ENCODE measurements around the gene KLHL17. TPM values are rescaled to one million over a fixed set of nuclear protein-coding genes. Genes with fewer than 3 reads are reported as not detected.

Gene KLHL17
- total RNA-seq, 1 experiment from 2014 or later: 66.9 TPM

DNA sequence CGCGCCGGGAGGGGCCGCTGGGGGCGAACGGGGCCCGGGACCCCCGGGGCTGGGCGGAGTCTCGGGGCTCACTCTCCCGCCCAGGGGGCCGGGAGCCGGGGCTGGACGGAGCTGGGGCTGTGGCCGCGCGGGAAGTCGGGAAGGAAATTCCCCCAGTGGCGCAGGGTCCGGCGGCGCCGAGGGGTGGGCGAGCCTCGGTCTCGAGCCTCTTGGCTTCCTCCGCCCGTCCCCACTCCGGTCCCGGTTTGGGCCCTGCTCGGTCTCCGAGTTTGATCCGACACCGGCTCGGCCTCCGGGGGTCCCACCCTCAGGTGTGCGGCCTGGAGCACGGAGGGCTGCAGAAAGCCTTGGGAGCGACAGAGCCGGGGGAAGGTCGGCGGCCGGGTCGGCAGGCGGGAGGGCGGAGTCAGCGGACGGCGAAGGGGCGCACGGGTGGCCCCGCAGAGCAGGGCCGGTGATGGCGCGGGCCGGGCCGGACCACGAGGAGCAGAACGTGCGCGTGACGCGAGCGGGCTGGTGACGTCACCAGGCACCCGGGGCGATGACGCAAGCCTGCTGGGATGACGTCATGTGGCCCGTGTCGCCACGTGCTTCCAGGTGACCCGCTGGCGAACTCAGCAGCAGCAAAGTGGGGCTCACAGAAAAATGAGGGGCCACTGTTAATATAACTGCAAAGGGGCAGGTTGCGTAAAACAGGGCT lies 40.1 kb downstream of the KLHL17 start (continued):
- TF ChIP-seq PRDM15 (CRISPR knock-in tag; IDR thresholded peaks at IDR 0.05): peak; percentile 59
- peak; percentile 88 for TF ChIP-seq GABPB1 (CRISPR knock-in tag; IDR thresholded peaks at IDR 0.05)
- peak; percentile 86; the same call in 1 of the 2 replicates for TF ChIP-seq FOXP1 (CRISPR knock-in tag; IDR thresholded peaks at IDR 0.05; ENCODE audit: borderline replicate concordance)
- TF ChIP-seq RELA (CRISPR knock-in tag; IDR thresholded peaks at IDR 0.05; ENCODE audit: borderline replicate concordance): peak; percentile 76; the same call in 1 of the 2 replicates
- TF ChIP-seq KAT7 (CRISPR knock-in tag; IDR thresholded peaks at IDR 0.05; ENCODE audit: borderline replicate concordance): no peak
- no peak for TF ChIP-seq MLX (CRISPR knock-in tag; IDR thresholded peaks at IDR 0.05)
- TF ChIP-seq, protein P1, sequence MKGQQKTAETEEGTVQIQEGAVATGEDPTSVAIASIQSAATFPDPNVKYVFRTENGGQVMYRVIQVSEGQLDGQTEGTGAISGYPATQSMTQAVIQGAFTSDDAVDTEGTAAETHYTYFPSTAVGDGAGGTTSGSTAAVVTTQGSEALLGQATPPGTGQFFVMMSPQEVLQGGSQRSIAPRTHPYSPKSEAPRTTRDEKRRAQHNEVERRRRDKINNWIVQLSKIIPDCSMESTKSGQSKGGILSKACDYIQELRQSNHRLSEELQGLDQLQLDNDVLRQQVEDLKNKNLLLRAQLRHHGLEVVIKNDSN (CRISPR knock-in tag; IDR thresholded peaks at IDR 0.05): peak; percentile 27; the same call in 1 of the 2 replicates
- TF ChIP-seq CREB1 (CRISPR knock-in tag; IDR thresholded peaks at IDR 0.05): peak; percentile 75; the same call in 1 of the 2 replicates
- no peak for TF ChIP-seq ATF6 (CRISPR knock-in tag; IDR thresholded peaks at IDR 0.05)
- no peak for TF ChIP-seq ELF4 (CRISPR knock-in tag; IDR thresholded peaks at IDR 0.05; ENCODE audit: low read depth)
- peak; percentile 50; the same call in 1 of the 2 replicates for TF ChIP-seq ZNF423 (CRISPR knock-in tag; IDR thresholded peaks at IDR 0.05)
- peak; percentile 100 for TF ChIP-seq ZBTB21 (CRISPR knock-in tag; IDR thresholded peaks at IDR 0.05; ENCODE audit: borderline replicate concordance)
- peak; percentile 76; the same call in 1 of the 2 replicates for TF ChIP-seq ZNF219 (CRISPR knock-in tag; IDR thresholded peaks at IDR 0.05; ENCODE audit: borderline replicate concordance)
- no peak for TF ChIP-seq ATF1 (CRISPR knock-in tag; IDR thresholded peaks at IDR 0.05)

GRCh38 chr1:1001057-1001783 lies 40.8 kb downstream of the KLHL17 start:
- Mint-ChIP-seq H3K9me3 (no peaks in the 10 kb centered on the region), H3K36me3 (no peaks in the 10 kb centered on the region), H3K27ac (no peak overlapping the region), H3K27me3 (ENCODE audit: low read depth) (peaks cover 72% of the 10 kb centered on the region), H3K4me1 (peaks cover 15% of the 10 kb centered on the region), H3K4me3 (peak overlapping the region; percentile 70)
- ChIA-PET POLR2A (interaction anchor here (1.4 to 2.9 kb wide), 2 partner anchors 13 to 18 kb away, joined by 8 to 11 read pairs; partner anchors contain the start of genes AGRN and ISG15), CTCF (interaction anchor here (0.6 to 4.1 kb wide), 18 partner anchors 9 to 338 kb away, joined by 3 to 47 read pairs (median 8); partner anchors contain the start of genes AGRN, ISG15, PERM1 and PLEKHN1)
- no peak for TF ChIP-seq ZNF138 (CRISPR knock-in tag; conservative IDR thresholded peaks at IDR 0.05)
- TF ChIP-seq E2F4 (CRISPR knock-in tag; IDR thresholded peaks at IDR 0.05; ENCODE audit: borderline replicate concordance, low read depth): no peak
- no peak for TF ChIP-seq ZNF671 (CRISPR knock-in tag; IDR thresholded peaks at IDR 0.05)
- TF ChIP-seq, protein P2, sequence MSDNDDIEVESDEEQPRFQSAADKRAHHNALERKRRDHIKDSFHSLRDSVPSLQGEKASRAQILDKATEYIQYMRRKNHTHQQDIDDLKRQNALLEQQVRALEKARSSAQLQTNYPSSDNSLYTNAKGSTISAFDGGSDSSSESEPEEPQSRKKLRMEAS (CRISPR knock-in tag; IDR thresholded peaks at IDR 0.05): 0 out of 2 replicates have a peak, but pooled peaks have one; percentile 57
- TF ChIP-seq ATF3 (CRISPR knock-in tag; conservative IDR thresholded peaks at IDR 0.05): no peak
- TF ChIP-seq, protein P3, sequence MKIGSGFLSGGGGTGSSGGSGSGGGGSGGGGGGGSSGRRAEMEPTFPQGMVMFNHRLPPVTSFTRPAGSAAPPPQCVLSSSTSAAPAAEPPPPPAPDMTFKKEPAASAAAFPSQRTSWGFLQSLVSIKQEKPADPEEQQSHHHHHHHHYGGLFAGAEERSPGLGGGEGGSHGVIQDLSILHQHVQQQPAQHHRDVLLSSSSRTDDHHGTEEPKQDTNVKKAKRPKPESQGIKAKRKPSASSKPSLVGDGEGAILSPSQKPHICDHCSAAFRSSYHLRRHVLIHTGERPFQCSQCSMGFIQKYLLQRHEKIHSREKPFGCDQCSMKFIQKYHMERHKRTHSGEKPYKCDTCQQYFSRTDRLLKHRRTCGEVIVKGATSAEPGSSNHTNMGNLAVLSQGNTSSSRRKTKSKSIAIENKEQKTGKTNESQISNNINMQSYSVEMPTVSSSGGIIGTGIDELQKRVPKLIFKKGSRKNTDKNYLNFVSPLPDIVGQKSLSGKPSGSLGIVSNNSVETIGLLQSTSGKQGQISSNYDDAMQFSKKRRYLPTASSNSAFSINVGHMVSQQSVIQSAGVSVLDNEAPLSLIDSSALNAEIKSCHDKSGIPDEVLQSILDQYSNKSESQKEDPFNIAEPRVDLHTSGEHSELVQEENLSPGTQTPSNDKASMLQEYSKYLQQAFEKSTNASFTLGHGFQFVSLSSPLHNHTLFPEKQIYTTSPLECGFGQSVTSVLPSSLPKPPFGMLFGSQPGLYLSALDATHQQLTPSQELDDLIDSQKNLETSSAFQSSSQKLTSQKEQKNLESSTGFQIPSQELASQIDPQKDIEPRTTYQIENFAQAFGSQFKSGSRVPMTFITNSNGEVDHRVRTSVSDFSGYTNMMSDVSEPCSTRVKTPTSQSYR (CRISPR knock-in tag; IDR thresholded peaks at IDR 0.05): no peak
- no peak for DNase-seq (ENCODE audit: low spot score)
- no peak for ATAC-seq
